Right lobe of liver (tissue), 6 donors: Measurements from ENCODE around the gene LRMDA. TPM values are rescaled to one million over a fixed set of nuclear protein-coding genes. Genes with fewer than 3 reads are reported as not detected.

ENCODE experiments used
- ATAC-seq, 4 donors: fragments of 200-7000 bp; cut with Tn5 transposase; one replicate each; pipeline ENCODE4 v1.9.1; 2020; ENCODE audit warnings: mild to moderate bottlenecking in 4 of 4, moderate library complexity in 4 of 4
- DNase-seq, 3 donors: peaks; one replicate each; pipeline ENCODE4 v3.0.0-alpha.2; 2020
- H3K27ac ChIP-seq, 3 donors: fragments of 200-600 bp; one replicate each; pipeline ENCODE4 v1.8.0; 2022
- H3K27me3 ChIP-seq, 2 donors: fragments of 200-600 bp; one replicate each; pipeline ENCODE4 v1.8.0; 2022
- H3K36me3 ChIP-seq, 4 donors: fragments of 200-600 bp; sonication (generic) in 1 of 4; one replicate each; pipeline versions ENCODE4 v1.5.1 to v1.8.0; 2017 to 2022; ENCODE audit warnings: control low read depth in 1 of 4
- H3K4me1 ChIP-seq, 4 donors: fragments of 200-600 bp; sonication (generic) in 1 of 4; one replicate each; pipeline versions ENCODE4 v1.5.1 to v1.8.0; 2017 to 2022; ENCODE audit warnings: control low read depth in 1 of 4
- H3K4me3 ChIP-seq, 3 donors: fragments of 200-600 bp; one replicate each; pipeline ENCODE4 v1.8.0; 2022
- H3K9me3 ChIP-seq, 4 donors: fragments of 200-600 bp; sonication (generic) in 1 of 4; one replicate each; pipeline versions ENCODE4 v1.5.1 to v1.8.0; 2017 to 2022; ENCODE audit warnings: control low read depth in 1 of 4
- POLR2A ChIP-seq: fragments of 450-650 bp; IDR thresholded peaks from one replicate; pipeline ENCODE4 v1.6.1; 2017; ENCODE audit warnings: antibody characterized with exemption, mild to moderate bottlenecking
- WGBS: methylation state at CpG from one replicate; pipeline ENCODE4 v1.1.6; 2018; ENCODE audit warnings: low coverage, low lambda C conversion rate; ENCODE audit not compliant: insufficient coverage; ENCODE audit errors: missing lambda C conversion rate; 5-methylcytosine and 5-hydroxymethylcytosine counted together
- intact Hi-C, 2 donors: fragments of 100-400 bp; cut with DNase I; formaldehyde crosslinking; loops; one replicate each; pipeline versions ENCODE4 v1.11.2 to v1.14.1; 2022
- total RNA-seq, 6 experiments: library from RNA; depleted of rRNA in 2 of 6; stranded (reverse); fragments of >200 nt in 2 of 6; fragmentation: NEBNext Ultra II Directional in 3 of 6; extraction: Animal tissue kit (Norgen Biotek cat#: 25700) in 3 of 6; gene quantifications; one replicate each; pipeline versions ENCODE4 v1.1.0 to v1.2.4, GENCODE V29; 2016 to 2023
- TF ChIP-seq, protein P1 (sequence below), 4 donors: fragments of 200-600 bp in 3 of 4; fragments of 450-650 bp in 1 of 4; IDR thresholded peaks; one replicate each; pipeline versions ENCODE4 v1.5.1 to v1.8.0; 2016 to 2022; ENCODE audit warnings: antibody characterized with exemption in 4 of 4, mild to moderate bottlenecking in 2 of 4
- donor health status: DM: no; HTN: yes; CAD: no.
- donor health status: DM: no; HTN: no; CAD: no.
- donor health status: DM: no; HTN: no; CAD: no.
- donor health status: DM: no; HTN: yes; CAD: no.
- donor health status: DM: no; HTN: yes; CAD: no.

Gene LRMDA
- total RNA-seq, 6 experiments from 2014 or later, result 9.9 to 19.9 (median 16.3) TPM

DNA sequence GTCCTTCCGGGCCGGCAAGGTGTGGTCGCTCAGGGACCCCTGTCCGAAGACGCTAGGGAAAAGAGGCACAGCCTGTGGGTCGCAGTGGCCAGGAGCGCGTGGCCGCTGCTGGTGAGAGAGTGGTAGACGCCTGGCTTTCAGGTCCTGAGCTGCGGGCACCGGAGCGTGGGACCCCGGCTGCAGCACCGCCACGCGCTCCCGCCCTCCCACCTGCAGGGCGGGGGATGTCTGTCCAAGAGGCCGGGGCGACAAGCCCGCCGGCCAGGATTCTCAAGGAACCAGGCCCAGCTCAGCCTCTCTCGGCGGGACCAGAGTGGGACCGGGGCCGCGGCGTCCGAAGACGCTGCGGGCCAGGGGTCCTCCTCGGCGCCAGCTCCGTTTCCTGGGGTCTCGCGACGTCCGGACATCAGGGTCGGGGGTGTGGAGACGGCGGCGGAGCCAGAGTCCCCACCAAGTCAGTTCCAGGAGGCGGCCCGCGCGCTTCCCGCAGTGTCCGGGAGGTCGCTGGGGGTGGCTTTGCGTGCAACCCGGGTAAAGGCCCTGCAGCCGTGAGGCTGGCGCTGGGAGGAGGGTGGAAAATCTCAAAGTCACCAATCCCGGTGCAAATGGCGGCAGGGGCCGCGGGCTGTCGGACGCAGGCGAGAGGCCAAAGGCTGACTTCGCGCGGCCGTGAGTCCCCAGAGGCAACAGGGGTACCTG is 35.3 kb upstream of the LRMDA start:
- Histone ChIP-seq H3K27me3 (no peaks in the 10 kb centered on the region), H3K36me3 (peaks cover 0 to 6% (median 0%) of the 10 kb centered on the region in 4 donors), H3K9me3 (no peaks in the 10 kb centered on the region), H3K4me1 (peaks cover 0 to 13% (median 2%) of the 10 kb centered on the region in 4 donors), H3K4me3 (peak overlapping the region; percentile 46 to 65 (median 55)), H3K27ac (peak overlapping the region; percentile 58 to 70 (median 58))
- no peak for TF ChIP-seq POLR2A
- TF ChIP-seq, protein P1, sequence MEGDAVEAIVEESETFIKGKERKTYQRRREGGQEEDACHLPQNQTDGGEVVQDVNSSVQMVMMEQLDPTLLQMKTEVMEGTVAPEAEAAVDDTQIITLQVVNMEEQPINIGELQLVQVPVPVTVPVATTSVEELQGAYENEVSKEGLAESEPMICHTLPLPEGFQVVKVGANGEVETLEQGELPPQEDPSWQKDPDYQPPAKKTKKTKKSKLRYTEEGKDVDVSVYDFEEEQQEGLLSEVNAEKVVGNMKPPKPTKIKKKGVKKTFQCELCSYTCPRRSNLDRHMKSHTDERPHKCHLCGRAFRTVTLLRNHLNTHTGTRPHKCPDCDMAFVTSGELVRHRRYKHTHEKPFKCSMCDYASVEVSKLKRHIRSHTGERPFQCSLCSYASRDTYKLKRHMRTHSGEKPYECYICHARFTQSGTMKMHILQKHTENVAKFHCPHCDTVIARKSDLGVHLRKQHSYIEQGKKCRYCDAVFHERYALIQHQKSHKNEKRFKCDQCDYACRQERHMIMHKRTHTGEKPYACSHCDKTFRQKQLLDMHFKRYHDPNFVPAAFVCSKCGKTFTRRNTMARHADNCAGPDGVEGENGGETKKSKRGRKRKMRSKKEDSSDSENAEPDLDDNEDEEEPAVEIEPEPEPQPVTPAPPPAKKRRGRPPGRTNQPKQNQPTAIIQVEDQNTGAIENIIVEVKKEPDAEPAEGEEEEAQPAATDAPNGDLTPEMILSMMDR (IDR thresholded peaks at IDR 0.05), result no peak
- peak; percentile 38 to 62 (median 56) for DNase-seq
- 26% methylated on average over 8 of the region's 65 CpGs for WGBS
- intact Hi-C loops, result loop anchor here in 1 of 2 donors (10.0 kb wide), 2 partner anchors 519 to 639 kb away; no protein-coding TSS in a partner anchor
- ATAC-seq, result peak; percentile 2 to 39 (median 14)

DNA sequence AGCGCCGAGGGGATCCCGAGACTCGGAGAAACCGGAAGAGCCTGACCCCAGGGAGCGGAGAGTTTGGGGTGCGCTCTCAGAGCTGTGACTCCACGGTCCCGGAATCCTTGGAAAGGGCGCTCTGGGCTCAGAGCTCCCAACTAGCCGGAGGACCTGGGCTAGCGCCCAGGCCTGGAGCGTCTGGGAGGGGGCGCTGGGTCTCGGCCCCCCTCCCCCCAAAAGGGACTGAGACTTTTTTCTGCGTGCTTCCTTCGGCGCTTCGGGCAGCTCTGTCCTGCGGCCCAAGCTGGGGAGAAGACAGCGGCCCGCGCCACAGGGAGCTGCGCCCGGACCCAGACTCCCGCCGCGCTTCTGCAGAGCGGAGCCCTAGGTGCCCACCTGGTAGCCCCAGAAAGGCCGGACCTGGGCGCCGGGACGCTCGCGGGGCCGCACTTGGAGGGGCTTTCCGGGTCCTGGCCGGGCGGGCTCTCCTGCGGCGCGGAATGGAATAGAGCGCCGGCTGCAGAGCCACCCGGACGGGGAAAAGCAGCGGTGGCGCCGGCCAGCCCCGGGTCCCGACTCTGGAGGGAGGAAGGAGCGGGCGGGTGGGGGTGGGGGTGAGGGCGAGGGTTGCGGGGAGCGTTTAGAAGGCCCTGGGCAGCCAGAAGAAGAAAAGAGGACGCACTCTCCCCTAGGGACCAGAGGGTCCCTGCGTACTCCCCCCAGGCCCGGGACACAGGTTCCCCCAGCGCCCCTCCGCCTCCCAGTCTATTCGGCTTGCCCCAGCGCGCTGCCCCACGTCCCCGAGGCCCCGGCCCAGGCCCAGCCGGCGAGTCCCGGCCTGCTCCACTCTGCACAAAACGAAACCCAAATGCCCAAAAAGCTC is 34.6 kb upstream of the LRMDA start:
- 33% methylated on average over 37 of the region's 71 CpGs for WGBS
- peak overlapping the region; percentile 46 to 65 (median 55) for H3K4me3 ChIP-seq

DNA sequence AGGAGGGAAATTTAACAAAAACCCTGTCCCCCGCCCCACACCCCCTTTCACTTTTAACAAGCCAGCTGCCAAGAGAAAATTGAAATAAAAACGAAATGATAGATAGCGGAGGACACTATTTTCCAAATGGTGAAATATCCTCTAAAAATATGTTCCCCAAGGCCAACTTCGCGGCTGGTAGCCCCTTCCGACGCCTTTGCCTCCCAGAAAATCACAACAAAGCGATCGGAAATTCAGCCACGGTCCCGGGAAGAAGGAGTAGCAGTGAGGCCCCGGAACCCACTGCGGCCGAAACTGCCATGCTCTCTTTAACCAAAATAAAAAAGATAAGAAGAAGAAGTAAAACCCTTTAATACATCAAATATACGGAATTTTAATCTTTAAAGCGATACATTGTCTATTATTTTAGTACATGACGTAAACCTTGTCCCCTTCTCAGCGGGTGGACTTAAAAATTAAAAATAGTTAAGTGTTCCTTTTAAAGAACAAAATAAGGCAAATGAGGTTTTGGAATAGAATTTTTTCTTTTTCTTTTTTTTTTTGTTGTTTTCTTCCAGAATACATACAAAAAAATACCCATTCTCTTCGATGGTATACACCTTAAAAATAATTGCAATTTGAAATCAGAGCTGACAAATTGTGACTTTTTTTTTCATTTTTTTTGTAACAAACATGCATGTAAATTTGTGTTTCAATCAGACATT is 33.8 kb upstream of the LRMDA start:
- Histone ChIP-seq H3K4me3 (peak overlapping the region; percentile 46 to 65 (median 55)), H3K27ac (peak overlapping the region; percentile 58 to 70 (median 58)), H3K9me3 (no peaks in the 10 kb centered on the region), H3K27me3 (no peaks in the 10 kb centered on the region), H3K4me1 (peaks cover 0 to 13% (median 2%) of the 10 kb centered on the region in 4 donors), H3K36me3 (peaks cover 0 to 6% (median 0%) of the 10 kb centered on the region in 4 donors)
- intact Hi-C loops, result loop anchor here in 1 of 2 donors (10.0 kb wide), 2 partner anchors 517 to 637 kb away; no protein-coding TSS in a partner anchor
- DNase-seq (no peak), ATAC-seq (no peak)
- 65% methylated on average over 18 of the region's 19 CpGs for WGBS
- TF ChIP-seq, protein P1 (IDR thresholded peaks at IDR 0.05), result no peak
- TF ChIP-seq POLR2A, result no peak

More for the DNA sequence above, 34.6 kb upstream of the LRMDA start:
- peaks cover 0 to 6% (median 0%) of the 10 kb centered on the region in 4 donors for H3K36me3 ChIP-seq
- peak overlapping the region; percentile 58 to 70 (median 58) for H3K27ac ChIP-seq
- TF ChIP-seq, protein P1 (IDR thresholded peaks at IDR 0.05), result no peak
- peaks cover 0 to 13% (median 2%) of the 10 kb centered on the region in 4 donors for H3K4me1 ChIP-seq
- peak in 2 of 3 donors; percentile 42 to 61 for DNase-seq
- no peaks in the 10 kb centered on the region for H3K27me3 ChIP-seq
- intact Hi-C loops, result loop anchor here in 1 of 2 donors (10.0 kb wide), 2 partner anchors 518 to 638 kb away; no protein-coding TSS in a partner anchor
- no peaks in the 10 kb centered on the region for H3K9me3 ChIP-seq
- ATAC-seq, result peak; percentile 8 to 28 (median 18)

DNA sequence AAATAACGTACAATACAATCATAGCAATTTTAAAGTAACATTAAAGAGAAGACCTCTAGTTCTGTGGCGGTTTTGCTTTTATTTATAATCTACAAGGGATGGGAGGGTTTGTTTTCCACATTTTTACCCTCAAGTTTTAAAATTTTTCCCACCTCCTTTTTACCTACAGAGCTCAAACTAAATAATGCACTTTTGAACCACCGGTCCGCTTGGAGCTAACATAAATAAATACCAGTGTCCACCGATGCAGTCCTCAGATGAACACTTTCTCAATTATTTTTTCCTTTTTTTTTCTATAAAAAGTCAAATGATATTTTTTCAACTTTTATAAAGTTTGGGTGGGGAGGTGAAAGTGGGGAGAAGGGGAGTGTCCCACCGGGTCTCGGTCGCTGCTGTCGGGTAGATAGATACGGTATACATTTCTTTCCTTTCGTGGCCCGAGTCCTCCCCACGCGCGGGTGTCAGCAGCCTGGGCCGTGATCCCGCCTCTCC is 33.2 kb upstream of the LRMDA start:
- Histone ChIP-seq H3K36me3 (peaks cover 0 to 6% (median 0%) of the 10 kb centered on the region in 4 donors), H3K9me3 (no peaks in the 10 kb centered on the region), H3K27ac (no peak overlapping the region), H3K27me3 (no peaks in the 10 kb centered on the region), H3K4me1 (peaks cover 0 to 13% (median 2%) of the 10 kb centered on the region in 4 donors), H3K4me3 (peak overlapping the region in 1 of 3 donors; percentile 92)
- 74% methylated on average over 15 of the region's 17 CpGs for WGBS
- intact Hi-C loops, result loop anchor here in 1 of 2 donors (10.0 kb wide), 2 partner anchors 517 to 637 kb away; no protein-coding TSS in a partner anchor
- DNase-seq (no peak), ATAC-seq (no peak)
- no peak for TF ChIP-seq POLR2A
- TF ChIP-seq, protein P1 (IDR thresholded peaks at IDR 0.05), result no peak
